Measurements from ENCODE around the gene CNTNAP2.
"Not testable (repeated sequence)": the region's sequence is repeated elsewhere in the genome, so short reads cannot be mapped to it uniquely, and the experiment has no call there.

CNTNAP2 gene

GRCh38 chr7:147114525-147114924 is 997.9 kb downstream of the CNTNAP2 start:
- not testable (repeated sequence) for DNase-seq (ENCODE audit: low spot score)

- no peak for DNase-seq (ENCODE audit: low spot score)
These were observed 1019.8 kb downstream of the CNTNAP2 start for GRCh38 chr7:147136352-147136751.

GRCh38 chr7:147145194-147145593 is 1028.6 kb downstream of the CNTNAP2 start:
- DNase-seq (ENCODE audit: low spot score), result no peak

- no peak for DNase-seq (ENCODE audit: low spot score)
These were observed 1029.6 kb downstream of the CNTNAP2 start for GRCh38 chr7:147146169-147146568.

- no peak for DNase-seq (ENCODE audit: low spot score)
These were observed 1035.1 kb downstream of the CNTNAP2 start for GRCh38 chr7:147151661-147152060.

- no peak for DNase-seq (ENCODE audit: low spot score)
These were observed 1037.0 kb downstream of the CNTNAP2 start for GRCh38 chr7:147153571-147153970.

GRCh38 chr7:147161405-147161804 is 1044.8 kb downstream of the CNTNAP2 start:
- DNase-seq (ENCODE audit: low spot score), result no peak

- no peak for DNase-seq (ENCODE audit: low spot score)
These were observed 1053.9 kb downstream of the CNTNAP2 start for GRCh38 chr7:147170341-147171012.

- DNase-seq (ENCODE audit: low spot score), result no peak
These were observed 1054.4 kb downstream of the CNTNAP2 start for GRCh38 chr7:147171013-147171391.

- no peak for DNase-seq (ENCODE audit: low spot score)
These were observed 1057.3 kb downstream of the CNTNAP2 start for GRCh38 chr7:147173883-147174282.

GRCh38 chr7:147182874-147183273 is 1066.3 kb downstream of the CNTNAP2 start:
- no peak for DNase-seq (ENCODE audit: low spot score)

- no peak for DNase-seq (ENCODE audit: low spot score)
These were observed 1066.7 kb downstream of the CNTNAP2 start for GRCh38 chr7:147183276-147183675.

- no peak for DNase-seq (ENCODE audit: low spot score)
These were observed 1071.9 kb downstream of the CNTNAP2 start for GRCh38 chr7:147188467-147188866.

GRCh38 chr7:147193476-147193875 is 1076.9 kb downstream of the CNTNAP2 start:
- DNase-seq (ENCODE audit: low spot score), result no peak

GRCh38 chr7:147196481-147196880 is 1079.9 kb downstream of the CNTNAP2 start:
- DNase-seq (ENCODE audit: low spot score), result no peak

GRCh38 chr7:147197006-147197405 is 1080.4 kb downstream of the CNTNAP2 start:
- no peak for DNase-seq (ENCODE audit: low spot score)

GRCh38 chr7:147199868-147200267 is 1083.3 kb downstream of the CNTNAP2 start:
- no peak for DNase-seq (ENCODE audit: low spot score)

GRCh38 chr7:147207988-147208387 is 1091.4 kb downstream of the CNTNAP2 start:
- no peak for DNase-seq (ENCODE audit: low spot score)

- DNase-seq (ENCODE audit: low spot score), result no peak
These were observed 1114.7 kb downstream of the CNTNAP2 start for GRCh38 chr7:147231275-147231674.

GRCh38 chr7:147235645-147236382 is 1119.2 kb downstream of the CNTNAP2 start:
- DNase-seq (ENCODE audit: low spot score), result no peak

- no peak for DNase-seq (ENCODE audit: low spot score)
These were observed 1123.9 kb downstream of the CNTNAP2 start for GRCh38 chr7:147240468-147240867.

- DNase-seq (ENCODE audit: low spot score), result peak; percentile 64
These were observed 1128.7 kb downstream of the CNTNAP2 start for GRCh38 chr7:147245274-147245673.

- no peak for DNase-seq (ENCODE audit: low spot score)
These were observed 1133.4 kb downstream of the CNTNAP2 start for GRCh38 chr7:147249956-147250355.

Measured in HuH-7 (cell line).